SK-N-SH (cell line): Measurements from ENCODE around the gene BICC1. TPM values are rescaled to one million over a fixed set of nuclear protein-coding genes. Genes with fewer than 3 reads are reported as not detected.

Experiments
- CTCF ChIA-PET: fragments of 300-600, 350-600 bp; formaldehyde crosslinking; extraction: SDS; loops from one replicate; lab custom pipeline; 2021; lab: Yijun Ruan, JAX
- POLR2A ChIA-PET: fragments of 350-600 bp; sonication (Branson Sonifier 250); formaldehyde crosslinking; extraction: SDS; loops from one replicate; lab custom pipeline; 2020; ENCODE audit warnings: antibody characterized with exemption, inconsistent platforms; lab: Yijun Ruan, JAX
- DNase-seq: peaks from one replicate; pipeline ENCODE4 v3.0.0; 2012
- H2AFZ ChIP-seq: fragments of 200-600 bp; sonication (generic); 2 replicates; pipeline ENCODE4 v1.8.1; 2016; ENCODE audit warnings: antibody characterized with exemption, mild to moderate bottlenecking, low read depth
- H3F3A ChIP-seq: fragments of 200-600 bp; sonication (generic); replicated peaks from 2 replicates; pipeline ENCODE3; 2016; ENCODE audit warnings: antibody characterized with exemption, mild to moderate bottlenecking; ENCODE audit not compliant: insufficient read depth
- H3K27ac ChIP-seq, 2 experiments: fragments of 200-500 bp in 1 of 2; fragments of 200-600 bp in 1 of 2; sonication (Bioruptor generic) in 1 of 2; sonication (generic), shearing (Covaris generic) in 1 of 2; 2 replicates each; pipeline versions ENCODE4 v1.5.1 to v1.6.1; 2014 to 2016; ENCODE audit warnings: low read depth in 2 of 2, inconsistent platforms in 1 of 2, low read length in 1 of 2, mild to moderate bottlenecking in 1 of 2, mixed read lengths in 1 of 2
- H3K27me3 ChIP-seq: fragments of 200-600 bp; sonication (generic), shearing (Covaris generic); 2 replicates; pipeline ENCODE4 v1.6.1; 2016; ENCODE audit warnings: mixed run types; ENCODE audit not compliant: insufficient read depth
- H3K36me3 ChIP-seq, 2 experiments: fragments of 200-500 bp in 1 of 2; fragments of 200-600 bp in 1 of 2; sonication (Bioruptor generic) in 1 of 2; sonication (generic) in 1 of 2; replicated peaks in 1 of 2; 2 replicates each; pipeline versions ENCODE3 to v1.5.1; 2014 to 2016; ENCODE audit warnings: low read length in 1 of 2, mild to moderate bottlenecking in 1 of 2; ENCODE audit not compliant: insufficient read depth in 2 of 2, control insufficient read depth in 1 of 2
- H3K4me1 ChIP-seq, 2 experiments: fragments of 200-500 bp in 1 of 2; fragments of 200-600 bp in 1 of 2; sonication (Bioruptor generic) in 1 of 2; sonication (generic), shearing (Covaris generic) in 1 of 2; 2 replicates each; pipeline versions ENCODE4 v1.5.1 to v1.6.1; 2014 to 2016; ENCODE audit warnings: low read depth in 1 of 2, low read length in 1 of 2, mixed run types in 1 of 2; ENCODE audit not compliant: insufficient read depth in 2 of 2, control insufficient read depth in 1 of 2
- H3K4me2 ChIP-seq: fragments of 200-600 bp; sonication (generic), shearing (Covaris generic); 2 replicates; pipeline ENCODE4 v1.6.1; 2017; ENCODE audit warnings: mixed run types
- H3K4me3 ChIP-seq, 2 experiments: fragments of 200-500 bp in 1 of 2; fragments of 200-600 bp in 1 of 2; sonication (Bioruptor generic) in 1 of 2; sonication (generic), shearing (Covaris generic) in 1 of 2; 2 replicates each; pipeline versions ENCODE4 v1.5.1 to v1.8.1; 2014 to 2016; ENCODE audit warnings: low read depth in 2 of 2, inconsistent platforms in 1 of 2, low read length in 1 of 2, mild to moderate bottlenecking in 1 of 2, mixed read lengths in 1 of 2, moderate library complexity in 1 of 2
- H3K79me2 ChIP-seq: fragments of 200-600 bp; sonication (generic); 2 replicates; pipeline ENCODE4 v1.8.1; 2017; ENCODE audit warnings: mild to moderate bottlenecking; ENCODE audit not compliant: insufficient read depth
- H3K9ac ChIP-seq: fragments of 200-600 bp; sonication (generic); 2 replicates; pipeline ENCODE4 v1.6.1; 2017; ENCODE audit warnings: mixed run types
- H3K9me2 ChIP-seq: fragments of 200-600 bp; sonication (generic); 2 replicates; pipeline ENCODE4 v1.6.1; 2017; ENCODE audit warnings: mixed run types
- H3K9me3 ChIP-seq: fragments of 200-600 bp; sonication (generic); 2 replicates; pipeline ENCODE4 v1.6.1; 2017; ENCODE audit warnings: mixed run types, mild to moderate bottlenecking, moderate library complexity
- H4K20me1 ChIP-seq: fragments of 200-600 bp; sonication (generic); 2 replicates; pipeline ENCODE4 v1.6.1; 2017; ENCODE audit warnings: mild to moderate bottlenecking, mixed run types; ENCODE audit not compliant: insufficient read depth
- ELF1 ChIP-seq: IDR thresholded peaks from 2 replicates; pipeline ENCODE4 v1.4.0; 2012
- EP300 ChIP-seq, 2 experiments: IDR thresholded peaks; 2 replicates each; pipeline versions ENCODE4 v1.4.0 to v1.6.1; 2012; ENCODE audit warnings: borderline replicate concordance in 1 of 2, low read depth in 1 of 2, low read length in 1 of 2
- POLR2AphosphoS5 ChIP-seq: IDR thresholded peaks from 2 replicates; pipeline ENCODE4 v1.6.1; 2012; ENCODE audit warnings: low read depth, low read length
- RCOR1 ChIP-seq: fragments of 150-350 bp; IDR thresholded peaks from 2 replicates; pipeline ENCODE4 v1.6.1; 2017; ENCODE audit warnings: antibody characterized with exemption, low read length
- RXRA ChIP-seq: IDR thresholded peaks from 2 replicates; pipeline ENCODE4 v1.4.0; 2012; ENCODE audit warnings: low read depth, mild to moderate bottlenecking, borderline replicate concordance
- TAF1 ChIP-seq: IDR thresholded peaks from 2 replicates; pipeline ENCODE4 v1.6.1; 2012; ENCODE audit warnings: low read depth, mild to moderate bottlenecking, low read length, moderate library complexity, borderline replicate concordance
- WGBS: methylation state at CpG from one replicate; pipeline ENCODE4 v1.1.6; 2017; ENCODE audit warnings: low lambda C conversion rate; 5-methylcytosine and 5-hydroxymethylcytosine counted together
- polyA plus RNA-seq, 3 experiments: library from polyadenylated mRNA; depleted of rRNA; stranded (reverse); fragments of >200 nt; gene quantifications; 2 replicates each; pipeline ENCODE4 v1.2.3, GENCODE V29; 2012
- TF ChIP-seq, protein P1 (sequence below): IDR thresholded peaks from 2 replicates; pipeline ENCODE4; 2012
- TF ChIP-seq, protein P2 (sequence below): IDR thresholded peaks from 2 replicates; pipeline ENCODE4 v1.4.0; 2012; ENCODE audit warnings: low read depth, borderline replicate concordance
- TF ChIP-seq, protein P3 (sequence below): IDR thresholded peaks from 2 replicates; pipeline ENCODE4 v1.4.0; 2012; ENCODE audit warnings: low read depth, borderline replicate concordance
- TF ChIP-seq, protein P4 (sequence below): IDR thresholded peaks from 2 replicates; pipeline ENCODE4 v1.6.1; 2012; ENCODE audit warnings: mild to moderate bottlenecking, low read depth, low read length, moderate library complexity

Gene BICC1
- polyA plus RNA-seq, 1 of the 3 experiments (the other 2 are of a cell fraction), result 1.5 TPM

DNA sequence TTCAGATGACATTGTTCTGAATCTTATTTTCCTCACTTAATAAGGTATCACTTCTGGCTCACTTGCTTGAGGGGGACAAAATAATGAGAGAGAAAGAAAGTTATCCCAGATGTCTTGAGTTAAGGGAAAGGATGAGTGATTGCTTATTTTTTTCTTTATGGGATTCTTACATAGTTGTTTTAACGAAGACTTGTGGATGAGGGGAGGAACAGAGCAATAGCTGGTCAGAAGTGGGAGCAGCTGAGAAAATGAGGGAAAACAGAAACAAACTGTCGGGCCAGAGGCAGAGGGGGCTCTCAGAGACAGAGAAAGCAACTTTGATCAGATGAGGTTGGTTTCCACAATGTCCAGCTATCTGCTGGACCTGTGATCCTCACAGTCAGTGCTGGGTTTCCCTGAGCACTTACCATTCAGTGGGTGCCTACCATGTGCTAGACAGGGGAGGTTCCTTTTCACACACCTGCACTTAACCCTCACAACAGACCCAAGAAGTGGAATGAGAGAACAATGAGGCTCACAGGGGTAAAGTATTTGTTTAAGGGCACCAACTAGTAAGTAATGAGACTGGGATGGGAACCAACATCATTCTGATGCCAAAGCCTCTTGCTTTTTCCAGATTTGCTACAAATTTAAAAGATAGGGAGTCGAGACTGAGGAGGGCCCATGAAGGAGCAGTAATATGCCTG lies 64.2 kb downstream of the BICC1 start:
- Histone ChIP-seq H3F3A (no peaks in the 10 kb centered on the region), H3K27me3 (no peaks in the 10 kb centered on the region), H3K4me3 (no peak overlapping the region), H3K4me1 (peaks cover 0 to 27% of the 10 kb centered on the region in 2 experiments; a peak in 3 of 4 replicates), H3K4me2 (peak overlapping the region; percentile 21; the same call in 1 of the 2 replicates), H3K27ac (peak overlapping the region; percentile 27 to 83; a peak in 3 of 4 replicates), H4K20me1 (no peaks in the 10 kb centered on the region), H3K9me2 (no peaks in the 10 kb centered on the region), H3K9me3 (no peaks in the 10 kb centered on the region), H2AFZ (no peak overlapping the region), H3K9ac (no peak overlapping the region), H3K79me2 (peaks cover 16% of the 10 kb centered on the region), H3K36me3 (no peaks in the 10 kb centered on the region)
- ChIA-PET POLR2A (no interaction called here), CTCF (interaction anchor here (1.1 kb wide), 1 partner anchor 34 kb away, joined by 3 read pairs; no protein-coding TSS in a partner anchor)
- no peak for DNase-seq
- no peak for TF ChIP-seq RCOR1
- TF ChIP-seq EP300 (IDR thresholded peaks at IDR 0.05; ENCODE audit: borderline replicate concordance in 1 of 2, low read depth in 1 of 2, low read length in 1 of 2), result no peak
- TF ChIP-seq RXRA, result no peak
- TF ChIP-seq TAF1, result no peak
- TF ChIP-seq, protein P1, sequence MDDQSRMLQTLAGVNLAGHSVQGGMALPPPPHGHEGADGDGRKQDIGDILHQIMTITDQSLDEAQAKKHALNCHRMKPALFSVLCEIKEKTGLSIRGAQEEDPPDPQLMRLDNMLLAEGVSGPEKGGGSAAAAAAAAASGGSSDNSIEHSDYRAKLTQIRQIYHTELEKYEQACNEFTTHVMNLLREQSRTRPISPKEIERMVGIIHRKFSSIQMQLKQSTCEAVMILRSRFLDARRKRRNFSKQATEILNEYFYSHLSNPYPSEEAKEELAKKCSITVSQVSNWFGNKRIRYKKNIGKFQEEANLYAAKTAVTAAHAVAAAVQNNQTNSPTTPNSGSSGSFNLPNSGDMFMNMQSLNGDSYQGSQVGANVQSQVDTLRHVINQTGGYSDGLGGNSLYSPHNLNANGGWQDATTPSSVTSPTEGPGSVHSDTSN, result no peak
- TF ChIP-seq, protein P2, sequence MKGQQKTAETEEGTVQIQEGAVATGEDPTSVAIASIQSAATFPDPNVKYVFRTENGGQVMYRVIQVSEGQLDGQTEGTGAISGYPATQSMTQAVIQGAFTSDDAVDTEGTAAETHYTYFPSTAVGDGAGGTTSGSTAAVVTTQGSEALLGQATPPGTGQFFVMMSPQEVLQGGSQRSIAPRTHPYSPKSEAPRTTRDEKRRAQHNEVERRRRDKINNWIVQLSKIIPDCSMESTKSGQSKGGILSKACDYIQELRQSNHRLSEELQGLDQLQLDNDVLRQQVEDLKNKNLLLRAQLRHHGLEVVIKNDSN, result no peak
- TF ChIP-seq, protein P3, sequence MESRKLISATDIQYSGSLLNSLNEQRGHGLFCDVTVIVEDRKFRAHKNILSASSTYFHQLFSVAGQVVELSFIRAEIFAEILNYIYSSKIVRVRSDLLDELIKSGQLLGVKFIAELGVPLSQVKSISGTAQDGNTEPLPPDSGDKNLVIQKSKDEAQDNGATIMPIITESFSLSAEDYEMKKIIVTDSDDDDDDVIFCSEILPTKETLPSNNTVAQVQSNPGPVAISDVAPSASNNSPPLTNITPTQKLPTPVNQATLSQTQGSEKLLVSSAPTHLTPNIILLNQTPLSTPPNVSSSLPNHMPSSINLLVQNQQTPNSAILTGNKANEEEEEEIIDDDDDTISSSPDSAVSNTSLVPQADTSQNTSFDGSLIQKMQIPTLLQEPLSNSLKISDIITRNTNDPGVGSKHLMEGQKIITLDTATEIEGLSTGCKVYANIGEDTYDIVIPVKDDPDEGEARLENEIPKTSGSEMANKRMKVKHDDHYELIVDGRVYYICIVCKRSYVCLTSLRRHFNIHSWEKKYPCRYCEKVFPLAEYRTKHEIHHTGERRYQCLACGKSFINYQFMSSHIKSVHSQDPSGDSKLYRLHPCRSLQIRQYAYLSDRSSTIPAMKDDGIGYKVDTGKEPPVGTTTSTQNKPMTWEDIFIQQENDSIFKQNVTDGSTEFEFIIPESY, result no peak
- TF ChIP-seq ELF1, result no peak
- TF ChIP-seq, protein P4, sequence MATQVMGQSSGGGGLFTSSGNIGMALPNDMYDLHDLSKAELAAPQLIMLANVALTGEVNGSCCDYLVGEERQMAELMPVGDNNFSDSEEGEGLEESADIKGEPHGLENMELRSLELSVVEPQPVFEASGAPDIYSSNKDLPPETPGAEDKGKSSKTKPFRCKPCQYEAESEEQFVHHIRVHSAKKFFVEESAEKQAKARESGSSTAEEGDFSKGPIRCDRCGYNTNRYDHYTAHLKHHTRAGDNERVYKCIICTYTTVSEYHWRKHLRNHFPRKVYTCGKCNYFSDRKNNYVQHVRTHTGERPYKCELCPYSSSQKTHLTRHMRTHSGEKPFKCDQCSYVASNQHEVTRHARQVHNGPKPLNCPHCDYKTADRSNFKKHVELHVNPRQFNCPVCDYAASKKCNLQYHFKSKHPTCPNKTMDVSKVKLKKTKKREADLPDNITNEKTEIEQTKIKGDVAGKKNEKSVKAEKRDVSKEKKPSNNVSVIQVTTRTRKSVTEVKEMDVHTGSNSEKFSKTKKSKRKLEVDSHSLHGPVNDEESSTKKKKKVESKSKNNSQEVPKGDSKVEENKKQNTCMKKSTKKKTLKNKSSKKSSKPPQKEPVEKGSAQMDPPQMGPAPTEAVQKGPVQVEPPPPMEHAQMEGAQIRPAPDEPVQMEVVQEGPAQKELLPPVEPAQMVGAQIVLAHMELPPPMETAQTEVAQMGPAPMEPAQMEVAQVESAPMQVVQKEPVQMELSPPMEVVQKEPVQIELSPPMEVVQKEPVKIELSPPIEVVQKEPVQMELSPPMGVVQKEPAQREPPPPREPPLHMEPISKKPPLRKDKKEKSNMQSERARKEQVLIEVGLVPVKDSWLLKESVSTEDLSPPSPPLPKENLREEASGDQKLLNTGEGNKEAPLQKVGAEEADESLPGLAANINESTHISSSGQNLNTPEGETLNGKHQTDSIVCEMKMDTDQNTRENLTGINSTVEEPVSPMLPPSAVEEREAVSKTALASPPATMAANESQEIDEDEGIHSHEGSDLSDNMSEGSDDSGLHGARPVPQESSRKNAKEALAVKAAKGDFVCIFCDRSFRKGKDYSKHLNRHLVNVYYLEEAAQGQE, result no peak
- TF ChIP-seq POLR2AphosphoS5, result no peak
- 80% methylated on average over 3 of the region's 3 CpGs for WGBS
